SW480 (cell line): Measurements from ENCODE around the gene XRCC6.
"Not testable (repeated sequence)": the region's sequence is repeated elsewhere in the genome, so short reads cannot be mapped to it uniquely, and the experiment has no call there.

Source experiments
- DNase-seq: peaks from one replicate; pipeline ENCODE4 v3.0.0-alpha.2; 2016; ENCODE audit warnings: low spot score

Gene XRCC6

GRCh38 chr22:41650821-41651220, 29.7 kb downstream of the XRCC6 start:
- no peak for DNase-seq

GRCh38 chr22:41654322-41654721, 33.2 kb downstream of the XRCC6 start:
- no peak for DNase-seq

- DNase-seq: no peak
Measured at GRCh38 chr22:41656556-41656955, 35.5 kb downstream of the XRCC6 start.

- DNase-seq: no peak
Measured at GRCh38 chr22:41657709-41658108, 36.6 kb downstream of the XRCC6 start.

- no peak for DNase-seq
Measured at GRCh38 chr22:41658869-41659268, 37.8 kb downstream of the XRCC6 start.

GRCh38 chr22:41659941-41660340, 38.8 kb downstream of the XRCC6 start:
- no peak for DNase-seq

- no peak for DNase-seq
Measured at GRCh38 chr22:41660416-41660815, 39.3 kb downstream of the XRCC6 start.

GRCh38 chr22:41661088-41661487, 40.0 kb downstream of the XRCC6 start:
- DNase-seq: no peak

- DNase-seq: no peak
Measured at GRCh38 chr22:41661713-41662112, 40.6 kb downstream of the XRCC6 start.

- not testable (repeated sequence) for DNase-seq
Measured at GRCh38 chr22:41663594-41663993, 42.5 kb downstream of the XRCC6 start.

GRCh38 chr22:41664490-41664889, 43.4 kb downstream of the XRCC6 start:
- DNase-seq: no peak

GRCh38 chr22:41664951-41665350, 43.9 kb downstream of the XRCC6 start:
- no peak for DNase-seq

- DNase-seq: no peak
Measured at GRCh38 chr22:41668971-41669911, 48.1 kb downstream of the XRCC6 start.

- DNase-seq: not testable (repeated sequence)
Measured at GRCh38 chr22:41672096-41672495, 51.0 kb downstream of the XRCC6 start.

GRCh38 chr22:41672780-41673509, 51.9 kb downstream of the XRCC6 start:
- DNase-seq: no peak

GRCh38 chr22:41674846-41675340, 53.8 kb downstream of the XRCC6 start:
- DNase-seq: no peak

- DNase-seq: no peak
Measured at GRCh38 chr22:41676134-41676533, 55.0 kb downstream of the XRCC6 start.

- DNase-seq: peak; percentile 22
Measured at GRCh38 chr22:41681616-41682015, 60.5 kb downstream of the XRCC6 start.

GRCh38 chr22:41682033-41682807, 61.1 kb downstream of the XRCC6 start:
- peak; percentile 90 for DNase-seq

GRCh38 chr22:41683052-41683451, 62.0 kb downstream of the XRCC6 start:
- DNase-seq: no peak

- DNase-seq: no peak
Measured at GRCh38 chr22:41683616-41684015, 62.5 kb downstream of the XRCC6 start.

- no peak for DNase-seq
Measured at GRCh38 chr22:41684194-41684593, 63.1 kb downstream of the XRCC6 start.
